Astrocyte of the cerebellum (primary cell): Measurements from ENCODE around the gene DGAT2.

Source experiments
- DNase-seq: peaks from one replicate; pipeline ENCODE4 v3.0.0-alpha.2; 2011; ENCODE audit warnings: low read depth
- H3K4me3 ChIP-seq: 2 replicates; pipeline ENCODE4 v1.5.1; 2011; ENCODE audit warnings: mild to moderate bottlenecking, low read depth, low read length, moderate library complexity
- CTCF ChIP-seq: IDR thresholded peaks from 2 replicates; pipeline ENCODE4 v1.5.1; 2012; ENCODE audit warnings: low read length, low read depth, moderate library complexity, mild to moderate bottlenecking; ENCODE audit errors: missing control alignments
- in situ Hi-C: cut with HindIII; loops from 2 replicates; pipeline ENCODE4 v1.10.0; 2017; ENCODE audit warnings: low sequenced_read_pairs

DGAT2 gene

DNA sequence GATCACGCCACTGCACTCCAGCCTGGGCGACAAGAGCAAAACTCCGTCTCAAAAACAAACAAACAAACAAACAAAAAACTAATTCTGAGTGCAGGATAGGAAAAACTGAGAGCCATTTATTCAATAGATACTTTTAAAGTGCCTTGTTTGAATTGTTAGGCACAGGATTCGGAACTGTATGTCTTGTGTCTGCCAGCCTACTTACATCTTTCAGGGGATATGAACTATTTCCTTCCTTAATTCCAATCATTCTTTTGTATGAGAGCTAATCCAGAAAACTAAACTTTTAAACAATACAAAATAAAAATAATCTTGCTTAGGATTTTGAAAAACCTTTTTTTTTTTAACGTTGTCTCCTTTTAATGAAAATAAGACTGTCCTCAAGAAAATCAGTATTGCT, 59.0 kb downstream of the DGAT2 start:
- no peak overlapping the region for H3K4me3 ChIP-seq
- DNase-seq, result no peak
- no peak for TF ChIP-seq CTCF
- in situ Hi-C loops, result no loop called here

GRCh38 chr11:75831915-75832502, 63.4 kb downstream of the DGAT2 start:
- no peak overlapping the region for H3K4me3 ChIP-seq
- TF ChIP-seq CTCF, result no peak
- in situ Hi-C loops, result no loop called here
- no peak for DNase-seq

DNA sequence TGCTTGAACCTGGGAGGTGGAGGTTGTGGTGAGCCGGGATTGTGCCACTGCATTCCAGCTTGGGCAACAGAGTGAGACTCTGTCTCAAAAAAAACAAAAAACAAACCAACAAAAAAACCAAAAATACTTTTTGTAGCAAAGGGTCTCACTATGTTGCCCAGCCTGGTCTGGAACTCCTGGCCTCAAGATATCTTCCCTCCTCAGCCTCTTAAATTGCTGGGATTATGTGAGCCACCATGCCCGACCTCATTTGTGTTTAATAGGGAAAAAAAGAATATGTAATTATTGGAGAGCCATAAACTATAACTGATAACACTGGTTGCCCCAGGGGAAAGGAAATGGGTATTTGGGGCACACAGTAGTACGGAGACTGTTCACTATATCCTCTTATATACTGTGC, 66.2 kb downstream of the DGAT2 start:
- DNase-seq, result no peak
- TF ChIP-seq CTCF, result no peak
- no peak overlapping the region for H3K4me3 ChIP-seq
- in situ Hi-C loops, result no loop called here

- TF ChIP-seq CTCF, result no peak
- in situ Hi-C loops, result no loop called here
- no peak for DNase-seq
- H3K4me3 ChIP-seq, result no peak overlapping the region
These were observed 67.8 kb downstream of the DGAT2 start for GRCh38 chr11:75836417-75836816.

DNA sequence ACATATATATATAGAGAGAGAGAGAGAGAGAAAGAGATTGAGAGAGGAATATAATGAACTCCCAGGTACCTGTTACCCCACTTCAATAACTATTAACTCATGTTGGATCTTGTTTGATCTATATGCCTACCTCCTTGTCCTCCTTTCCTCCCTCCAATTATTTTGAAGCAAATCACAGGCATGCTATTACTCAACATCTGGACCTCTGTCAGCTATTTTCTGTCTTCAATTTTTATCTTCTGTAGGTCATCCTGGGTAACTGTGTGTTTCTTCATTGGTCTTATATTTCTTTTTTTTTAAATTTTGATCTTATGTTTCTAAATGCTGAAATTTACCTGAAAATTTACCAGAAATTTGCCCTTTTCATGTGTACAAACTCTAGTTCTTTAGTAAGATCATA, 71.3 kb downstream of the DGAT2 start:
- in situ Hi-C loops, result no loop called here
- H3K4me3 ChIP-seq, result no peak overlapping the region
- DNase-seq, result no peak
- no peak for TF ChIP-seq CTCF

GRCh38 chr11:75840522-75840921, 71.9 kb downstream of the DGAT2 start:
- in situ Hi-C loops, result no loop called here
- no peak for TF ChIP-seq CTCF
- H3K4me3 ChIP-seq, result no peak overlapping the region
- no peak for DNase-seq

- no peak for TF ChIP-seq CTCF
- H3K4me3 ChIP-seq, result no peak overlapping the region
- no peak for DNase-seq
- in situ Hi-C loops, result no loop called here
These were observed 73.2 kb downstream of the DGAT2 start for GRCh38 chr11:75841739-75842138.
